Measurements from ENCODE around the gene HS6ST3. TPM values are rescaled to one million over a fixed set of nuclear protein-coding genes. Genes with fewer than 3 reads are reported as not detected.

HS6ST3 gene
- total RNA-seq, 1 donor from 2014 or later: 4.7 TPM

GRCh38 chr13:96338030-96338429 lies 248.1 kb downstream of the HS6ST3 start:
- Mint-ChIP-seq H3K9me3 (peaks cover 7% of the 10 kb centered on the region), H3K4me1 (ENCODE audit: unreplicated experiment) (no peaks in the 10 kb centered on the region), H3K36me3 (no peaks in the 10 kb centered on the region), H3K27me3 (no peaks in the 10 kb centered on the region), H3K4me3 (no peak overlapping the region), H3K27ac (no peak overlapping the region)
- TF ChIP-seq, protein P1, sequence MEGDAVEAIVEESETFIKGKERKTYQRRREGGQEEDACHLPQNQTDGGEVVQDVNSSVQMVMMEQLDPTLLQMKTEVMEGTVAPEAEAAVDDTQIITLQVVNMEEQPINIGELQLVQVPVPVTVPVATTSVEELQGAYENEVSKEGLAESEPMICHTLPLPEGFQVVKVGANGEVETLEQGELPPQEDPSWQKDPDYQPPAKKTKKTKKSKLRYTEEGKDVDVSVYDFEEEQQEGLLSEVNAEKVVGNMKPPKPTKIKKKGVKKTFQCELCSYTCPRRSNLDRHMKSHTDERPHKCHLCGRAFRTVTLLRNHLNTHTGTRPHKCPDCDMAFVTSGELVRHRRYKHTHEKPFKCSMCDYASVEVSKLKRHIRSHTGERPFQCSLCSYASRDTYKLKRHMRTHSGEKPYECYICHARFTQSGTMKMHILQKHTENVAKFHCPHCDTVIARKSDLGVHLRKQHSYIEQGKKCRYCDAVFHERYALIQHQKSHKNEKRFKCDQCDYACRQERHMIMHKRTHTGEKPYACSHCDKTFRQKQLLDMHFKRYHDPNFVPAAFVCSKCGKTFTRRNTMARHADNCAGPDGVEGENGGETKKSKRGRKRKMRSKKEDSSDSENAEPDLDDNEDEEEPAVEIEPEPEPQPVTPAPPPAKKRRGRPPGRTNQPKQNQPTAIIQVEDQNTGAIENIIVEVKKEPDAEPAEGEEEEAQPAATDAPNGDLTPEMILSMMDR (conservative IDR thresholded peaks at IDR 0.05): no peak
- DNase-seq (ENCODE audit: extremely low spot score, unreplicated experiment): no peak

GRCh38 chr13:96342286-96342685 lies 252.4 kb downstream of the HS6ST3 start:
- Mint-ChIP-seq H3K27ac (no peak overlapping the region), H3K4me3 (no peak overlapping the region)
- no peak for DNase-seq (ENCODE audit: extremely low spot score, unreplicated experiment)

DNA sequence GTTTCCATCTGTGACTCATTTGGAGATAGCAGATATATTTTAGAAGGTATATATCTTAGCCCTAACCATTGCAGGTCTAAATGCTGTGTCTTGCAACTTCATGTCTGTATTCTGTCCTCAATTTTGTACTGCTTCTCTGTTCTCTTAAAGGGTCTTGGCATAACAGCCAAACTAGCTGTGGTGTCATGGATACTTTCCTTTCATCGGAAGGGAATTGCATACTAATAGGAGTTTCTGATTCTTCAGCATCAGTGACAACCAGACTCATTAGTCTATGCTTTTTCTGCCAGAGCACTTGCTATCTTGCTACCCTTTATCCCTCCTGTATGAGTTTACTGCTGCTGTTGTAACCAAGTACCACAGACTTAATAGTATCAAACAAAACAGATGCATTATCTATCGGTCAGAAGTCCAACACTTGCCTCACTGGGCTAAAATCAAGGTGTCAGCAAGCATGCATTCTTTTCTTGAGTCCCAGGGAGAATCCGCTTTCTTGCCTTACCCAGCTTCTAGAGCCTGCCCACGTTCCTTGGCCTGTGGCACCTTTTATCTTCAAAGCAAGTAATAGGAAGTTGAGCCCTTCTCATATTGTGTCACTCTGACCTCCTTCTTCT lies 253.1 kb downstream of the HS6ST3 start:
- DNase-seq (ENCODE audit: extremely low spot score, unreplicated experiment): no peak
- Mint-ChIP-seq H3K27ac (no peak overlapping the region), H3K9me3 (no peaks in the 10 kb centered on the region), H3K27me3 (no peaks in the 10 kb centered on the region), H3K4me1 (ENCODE audit: unreplicated experiment) (no peaks in the 10 kb centered on the region), H3K36me3 (no peaks in the 10 kb centered on the region), H3K4me3 (no peak overlapping the region)
- TF ChIP-seq, protein P1 (conservative IDR thresholded peaks at IDR 0.05): no peak

More at GRCh38 chr13:96342286-96342685, 252.4 kb downstream of the HS6ST3 start:
- H3K4me1 Mint-ChIP-seq (ENCODE audit: unreplicated experiment): no peaks in the 10 kb centered on the region
- H3K27me3 Mint-ChIP-seq: no peaks in the 10 kb centered on the region
- H3K9me3 Mint-ChIP-seq: no peaks in the 10 kb centered on the region
- TF ChIP-seq, protein P1 (conservative IDR thresholded peaks at IDR 0.05): no peak
- H3K36me3 Mint-ChIP-seq: no peaks in the 10 kb centered on the region

GRCh38 chr13:96346921-96347320 lies 257.0 kb downstream of the HS6ST3 start:
- H3K4me3 Mint-ChIP-seq: no peak overlapping the region
- TF ChIP-seq, protein P1 (conservative IDR thresholded peaks at IDR 0.05): no peak
- DNase-seq (ENCODE audit: extremely low spot score, unreplicated experiment): no peak
- H3K36me3 Mint-ChIP-seq: no peaks in the 10 kb centered on the region
- no peaks in the 10 kb centered on the region for H3K27me3 Mint-ChIP-seq
- no peak overlapping the region for H3K27ac Mint-ChIP-seq
- H3K9me3 Mint-ChIP-seq: no peaks in the 10 kb centered on the region
- no peaks in the 10 kb centered on the region for H3K4me1 Mint-ChIP-seq (ENCODE audit: unreplicated experiment)

DNA sequence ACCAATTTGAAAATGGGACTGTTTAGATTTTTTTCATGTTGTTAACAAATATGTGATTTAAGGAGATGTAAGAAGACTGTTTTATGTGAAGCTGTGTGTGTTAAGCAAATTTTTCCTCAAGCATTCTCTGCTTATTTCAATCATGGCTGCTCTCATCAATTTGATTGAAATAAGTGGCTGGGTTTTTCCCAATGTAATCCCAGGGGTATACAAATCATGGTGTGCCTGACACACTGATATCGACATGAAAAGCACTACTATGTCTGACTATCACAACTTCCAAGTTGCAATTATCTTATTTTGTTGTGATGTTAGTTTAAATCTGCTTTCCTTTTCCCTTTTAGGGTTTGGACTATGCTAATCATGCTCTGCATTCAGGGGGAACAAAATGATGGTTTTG lies 283.7 kb downstream of the HS6ST3 start:
- no peaks in the 10 kb centered on the region for H3K4me1 Mint-ChIP-seq (ENCODE audit: unreplicated experiment)
- H3K27ac Mint-ChIP-seq: no peak overlapping the region
- no peaks in the 10 kb centered on the region for H3K36me3 Mint-ChIP-seq
- no peak for DNase-seq (ENCODE audit: extremely low spot score, unreplicated experiment)
- no peak overlapping the region for H3K4me3 Mint-ChIP-seq
- H3K27me3 Mint-ChIP-seq: no peaks in the 10 kb centered on the region
- no peaks in the 10 kb centered on the region for H3K9me3 Mint-ChIP-seq
- TF ChIP-seq, protein P1 (conservative IDR thresholded peaks at IDR 0.05): no peak
